Measurements from ENCODE around the gene PDGFC.

DNA sequence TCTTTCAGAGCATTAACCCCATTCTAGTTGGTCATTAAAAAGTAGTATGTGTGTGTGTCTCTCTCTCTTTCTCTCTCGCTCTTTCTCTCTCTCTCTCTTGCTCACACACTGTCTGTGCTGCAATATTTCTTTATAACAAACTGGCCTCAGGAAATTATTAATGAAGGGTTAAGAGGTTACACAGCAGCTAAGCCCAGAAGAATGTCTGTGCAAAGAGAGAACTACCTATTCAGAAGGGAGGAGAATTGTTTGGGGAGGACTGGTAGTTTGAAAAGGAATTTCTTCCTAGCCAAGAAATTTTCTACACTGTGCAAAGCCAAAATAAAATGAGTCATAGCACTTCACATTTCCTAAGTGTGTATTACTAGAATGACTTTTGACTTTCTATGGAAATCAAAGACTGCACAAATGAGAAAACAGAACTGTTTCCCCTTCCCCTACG, 22.2 kb downstream of the PDGFC start:
- no peak for TF ChIP-seq CTCF (IDR thresholded peaks at IDR 0.05)
- TF ChIP-seq POLR2A (IDR thresholded peaks at IDR 0.05) = no peak
- TF ChIP-seq EP300 (IDR thresholded peaks at IDR 0.05) = no peak
